ES-I3 (cell line): ENCODE measurements around the gene PTPN14.

ENCODE experiments used
- H3K36me3 ChIP-seq: 2 replicates; pipeline ENCODE4 v1.6.1; 2013; ENCODE audit warnings: mild to moderate bottlenecking, low read length, control low read depth, moderate library complexity; ENCODE audit not compliant: insufficient read depth
- H3K4me1 ChIP-seq: 2 replicates; pipeline ENCODE4 v1.6.1; 2013; ENCODE audit warnings: mild to moderate bottlenecking, control low read depth, low read length; ENCODE audit not compliant: insufficient read depth
- H3K9ac ChIP-seq: 2 replicates; pipeline ENCODE4 v1.6.1; 2013; ENCODE audit warnings: low read depth, mild to moderate bottlenecking, low read length, moderate library complexity
- H3K9me3 ChIP-seq: 2 replicates; pipeline ENCODE4 v1.6.1; 2013; ENCODE audit warnings: mild to moderate bottlenecking, low read length, moderate library complexity; ENCODE audit not compliant: control insufficient read depth, insufficient read depth

The PTPN14 gene

DNA sequence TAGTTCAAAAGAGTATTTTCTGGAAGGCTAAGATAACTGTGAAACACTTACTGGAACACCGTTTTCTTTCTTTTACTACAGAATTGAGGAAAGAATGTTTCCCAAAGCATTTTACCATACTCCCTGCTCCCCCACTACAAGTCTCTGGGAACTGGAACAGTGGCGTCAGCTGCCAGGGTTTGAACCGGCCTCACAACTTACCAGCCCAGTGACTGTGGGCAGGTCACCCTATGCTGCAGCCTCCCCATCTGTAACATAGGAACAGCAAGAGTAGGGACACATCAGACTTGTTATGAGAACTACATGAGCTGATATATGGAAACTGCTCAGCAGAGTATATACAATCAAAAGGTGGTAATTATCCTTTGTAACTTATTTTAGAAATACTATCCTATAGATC lies 91.5 kb downstream of the PTPN14 start:
- peaks cover 2% of the 10 kb centered on the region; the same call in 1 of the 2 replicates for H3K36me3 ChIP-seq
- H3K9ac ChIP-seq: no peak overlapping the region
- no peaks in the 10 kb centered on the region for H3K9me3 ChIP-seq
- H3K4me1 ChIP-seq: peaks cover 34% of the 10 kb centered on the region

DNA sequence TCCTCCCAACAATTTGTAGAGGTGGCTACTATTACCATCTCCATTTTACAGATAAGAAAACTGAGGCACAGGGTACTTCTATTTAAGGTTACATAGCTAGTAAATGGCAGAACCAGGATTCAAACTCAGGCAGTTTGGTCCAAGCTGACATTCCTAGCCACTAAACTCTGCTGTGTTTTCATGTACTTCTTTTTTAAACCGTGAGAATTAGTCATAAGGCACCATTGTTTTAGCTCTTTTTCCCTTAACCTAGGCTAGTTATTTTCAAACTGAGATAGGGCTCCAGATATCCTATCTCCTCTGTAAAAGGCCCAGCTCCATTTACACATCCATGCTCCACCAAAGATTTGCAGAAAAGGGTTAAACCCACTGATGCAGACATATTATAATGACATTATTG lies 92.9 kb downstream of the PTPN14 start:
- Histone ChIP-seq H3K4me1 (peaks cover 33% of the 10 kb centered on the region), H3K9me3 (no peaks in the 10 kb centered on the region), H3K36me3 (peaks cover 2% of the 10 kb centered on the region; the same call in 1 of the 2 replicates)

DNA sequence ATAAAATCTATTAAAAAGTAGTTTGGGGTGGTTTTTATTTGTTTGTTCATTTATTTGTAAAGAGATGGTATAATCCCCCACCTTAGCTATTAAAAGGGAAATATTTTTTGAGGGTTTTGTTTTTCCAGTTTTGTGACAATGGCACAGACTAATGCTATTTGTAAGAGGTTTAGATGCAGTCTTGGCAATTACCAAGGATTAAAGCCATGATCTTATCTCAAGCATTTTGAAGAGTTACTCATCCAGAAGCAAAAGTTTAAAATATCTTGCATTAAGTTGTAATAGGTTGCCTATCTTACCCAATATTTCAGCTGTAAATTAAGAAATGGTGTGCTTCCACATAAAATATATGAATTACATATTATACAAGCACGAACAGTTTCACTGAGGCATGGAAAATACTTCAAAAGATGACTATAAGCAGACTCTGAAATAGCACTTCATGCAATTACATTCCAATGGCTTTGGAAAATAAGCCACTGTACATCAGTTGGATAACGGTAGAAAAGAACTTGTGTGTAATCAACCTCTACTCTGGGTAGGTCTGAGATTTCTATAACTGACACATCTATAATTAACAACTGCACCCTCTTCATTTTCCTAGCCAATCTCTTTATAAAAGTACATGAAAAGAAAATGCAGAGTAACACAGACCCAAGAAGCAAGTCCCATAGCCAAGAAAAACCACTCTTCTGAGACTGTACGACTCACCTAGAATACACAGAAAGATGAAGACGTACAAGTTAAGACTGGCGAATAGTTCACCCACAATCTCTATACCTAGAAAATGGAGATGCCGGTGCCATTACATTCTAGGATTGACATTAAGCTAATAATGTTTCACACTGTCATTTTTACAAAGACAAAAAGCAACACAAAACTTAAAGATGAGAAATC lies 95.2 kb downstream of the PTPN14 start:
- Histone ChIP-seq H3K9me3 (no peaks in the 10 kb centered on the region), H3K36me3 (no peaks in the 10 kb centered on the region), H3K4me1 (peaks cover 49% of the 10 kb centered on the region), H3K9ac (no peak overlapping the region)

More for the DNA sequence above, 92.9 kb downstream of the PTPN14 start:
- no peak overlapping the region for H3K9ac ChIP-seq

GRCh38 chr1:214455479-214455878 lies 95.9 kb downstream of the PTPN14 start:
- H3K9ac ChIP-seq: no peak overlapping the region
- H3K36me3 ChIP-seq: peaks cover 3% of the 10 kb centered on the region; the same call in 1 of the 2 replicates
- H3K9me3 ChIP-seq: no peaks in the 10 kb centered on the region
- peaks cover 44% of the 10 kb centered on the region for H3K4me1 ChIP-seq

DNA sequence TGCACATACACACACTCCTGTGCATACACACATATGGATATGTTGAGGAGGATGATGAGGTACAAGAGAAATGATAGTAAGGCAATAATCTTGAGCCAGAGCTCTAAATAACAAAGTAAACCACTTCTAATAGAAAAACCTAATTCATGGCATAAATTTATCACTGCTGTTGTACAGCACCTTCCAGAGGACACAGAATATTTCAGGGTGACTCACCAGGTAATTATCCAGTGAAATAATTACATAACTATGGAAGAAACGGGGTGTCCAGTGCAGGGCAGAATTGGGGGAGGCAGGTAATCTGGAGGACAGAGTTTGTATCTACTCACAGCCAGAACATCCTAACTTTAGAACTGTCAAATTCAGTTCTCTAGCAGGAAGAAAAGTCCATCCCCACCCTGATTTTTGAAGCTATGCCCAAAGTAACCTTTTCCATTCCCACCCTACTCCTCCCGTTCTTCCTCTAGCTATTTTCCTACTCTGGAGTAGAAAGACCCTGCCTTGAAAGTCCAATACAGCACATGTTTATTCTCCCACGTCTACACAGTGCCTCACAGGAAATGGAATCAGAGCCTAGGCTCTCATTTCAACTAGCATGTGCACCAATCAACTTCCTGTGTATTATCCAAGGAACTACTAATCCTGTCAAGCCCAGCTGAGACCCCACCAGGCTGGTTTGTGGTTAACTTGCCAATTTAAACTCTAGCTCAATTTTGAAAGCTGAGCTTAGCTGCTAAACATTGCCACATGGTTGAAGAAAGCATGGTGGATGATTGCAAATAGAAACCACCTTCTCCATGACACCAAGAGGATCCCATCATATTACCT lies 96.6 kb downstream of the PTPN14 start:
- no peak overlapping the region for H3K9ac ChIP-seq
- H3K9me3 ChIP-seq: no peaks in the 10 kb centered on the region
- peaks cover 3% of the 10 kb centered on the region; the same call in 1 of the 2 replicates for H3K36me3 ChIP-seq
- H3K4me1 ChIP-seq: peaks cover 38% of the 10 kb centered on the region

- no peaks in the 10 kb centered on the region for H3K9me3 ChIP-seq
- no peak overlapping the region for H3K9ac ChIP-seq
- H3K36me3 ChIP-seq: peaks cover 3% of the 10 kb centered on the region; the same call in 1 of the 2 replicates
- peaks cover 37% of the 10 kb centered on the region for H3K4me1 ChIP-seq
Observed at GRCh38 chr1:214453109-214453722, 98.2 kb downstream of the PTPN14 start.

DNA sequence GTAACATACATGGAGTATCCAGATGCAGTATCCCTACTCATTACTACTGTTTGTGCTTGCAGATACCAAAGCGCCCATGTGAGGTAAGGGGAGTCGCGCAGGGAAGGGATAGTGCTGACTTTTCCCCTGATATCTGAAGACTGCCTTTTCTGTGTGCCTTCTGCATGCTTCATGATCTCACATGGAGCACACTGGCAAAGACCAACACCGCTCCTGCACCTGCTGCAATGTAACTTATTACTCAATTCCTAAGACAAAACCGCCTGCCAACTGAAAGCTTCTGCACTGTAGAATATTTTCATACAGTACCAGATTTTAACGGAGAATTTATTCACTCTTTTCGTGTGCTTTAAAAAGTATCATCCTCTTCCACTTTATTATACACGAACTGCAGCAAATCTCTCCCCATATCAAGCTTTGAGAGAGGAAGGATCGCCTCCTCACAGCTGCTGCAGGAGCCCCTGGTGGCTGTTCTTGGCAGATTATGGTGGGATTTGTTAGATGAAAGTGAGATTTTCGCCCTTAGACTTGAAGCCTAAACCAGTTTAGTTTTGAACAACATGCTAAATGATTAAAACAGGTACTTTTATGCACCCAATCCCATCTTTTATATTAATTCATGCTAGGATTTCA lies 99.1 kb downstream of the PTPN14 start:
- Histone ChIP-seq H3K9me3 (no peaks in the 10 kb centered on the region), H3K4me1 (peaks cover 38% of the 10 kb centered on the region), H3K9ac (no peak overlapping the region), H3K36me3 (peaks cover 3% of the 10 kb centered on the region; the same call in 1 of the 2 replicates)

- Histone ChIP-seq H3K36me3 (peaks cover 3% of the 10 kb centered on the region; the same call in 1 of the 2 replicates), H3K9ac (no peak overlapping the region), H3K9me3 (no peaks in the 10 kb centered on the region), H3K4me1 (peaks cover 36% of the 10 kb centered on the region)
Observed at GRCh38 chr1:214451596-214451995, 99.8 kb downstream of the PTPN14 start.

DNA sequence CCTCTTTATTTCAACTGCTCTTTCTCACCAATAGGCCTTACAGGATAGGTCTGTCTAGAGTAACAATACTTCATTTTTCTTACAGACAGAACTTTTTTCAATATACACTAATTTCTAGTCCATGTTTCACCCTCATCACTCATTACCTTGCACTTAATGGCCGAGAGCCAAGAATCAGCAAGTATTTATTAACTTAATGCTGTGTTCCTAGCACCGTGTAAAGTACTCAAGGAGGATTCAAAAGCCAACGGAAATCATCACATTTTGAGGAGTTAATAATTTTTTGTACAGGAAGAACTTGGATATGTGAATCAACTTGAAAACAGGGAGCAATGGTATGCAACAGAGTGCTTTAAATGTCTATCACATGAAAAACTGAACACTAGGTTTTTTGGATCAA lies 102.0 kb downstream of the PTPN14 start:
- H3K9me3 ChIP-seq: no peaks in the 10 kb centered on the region
- H3K4me1 ChIP-seq: peaks cover 48% of the 10 kb centered on the region
- peaks cover 3% of the 10 kb centered on the region; the same call in 1 of the 2 replicates for H3K36me3 ChIP-seq
- no peak overlapping the region for H3K9ac ChIP-seq

GRCh38 chr1:214448536-214448935 lies 102.9 kb downstream of the PTPN14 start:
- Histone ChIP-seq H3K4me1 (peaks cover 49% of the 10 kb centered on the region), H3K36me3 (peaks cover 3% of the 10 kb centered on the region; the same call in 1 of the 2 replicates), H3K9me3 (no peaks in the 10 kb centered on the region), H3K9ac (peak overlapping the region; percentile 10; the same call in 1 of the 2 replicates)

- H3K9me3 ChIP-seq: no peaks in the 10 kb centered on the region
- peaks cover 47% of the 10 kb centered on the region for H3K4me1 ChIP-seq
- peaks cover 3% of the 10 kb centered on the region; the same call in 1 of the 2 replicates for H3K36me3 ChIP-seq
- H3K9ac ChIP-seq: peak overlapping the region; percentile 23
Observed at GRCh38 chr1:214447557-214447871, 103.9 kb downstream of the PTPN14 start.

GRCh38 chr1:214446772-214447556 lies 104.4 kb downstream of the PTPN14 start:
- H3K9ac ChIP-seq: peak overlapping the region; percentile 23

More at GRCh38 chr1:214446772-214447556, 104.4 kb downstream of the PTPN14 start:
- H3K36me3 ChIP-seq: peaks cover 3% of the 10 kb centered on the region; the same call in 1 of the 2 replicates
- H3K4me1 ChIP-seq: peaks cover 45% of the 10 kb centered on the region
- no peaks in the 10 kb centered on the region for H3K9me3 ChIP-seq
